ENCODE results near the gene SMIM24. TPM values are rescaled to one million over a fixed set of nuclear protein-coding genes. Genes with fewer than 3 reads are reported as not detected.

The SMIM24 gene
- total and polyA plus RNA-seq, 7 donors, result 0.10 to 0.53 (median 0.49) TPM; not detected in 4

DNA sequence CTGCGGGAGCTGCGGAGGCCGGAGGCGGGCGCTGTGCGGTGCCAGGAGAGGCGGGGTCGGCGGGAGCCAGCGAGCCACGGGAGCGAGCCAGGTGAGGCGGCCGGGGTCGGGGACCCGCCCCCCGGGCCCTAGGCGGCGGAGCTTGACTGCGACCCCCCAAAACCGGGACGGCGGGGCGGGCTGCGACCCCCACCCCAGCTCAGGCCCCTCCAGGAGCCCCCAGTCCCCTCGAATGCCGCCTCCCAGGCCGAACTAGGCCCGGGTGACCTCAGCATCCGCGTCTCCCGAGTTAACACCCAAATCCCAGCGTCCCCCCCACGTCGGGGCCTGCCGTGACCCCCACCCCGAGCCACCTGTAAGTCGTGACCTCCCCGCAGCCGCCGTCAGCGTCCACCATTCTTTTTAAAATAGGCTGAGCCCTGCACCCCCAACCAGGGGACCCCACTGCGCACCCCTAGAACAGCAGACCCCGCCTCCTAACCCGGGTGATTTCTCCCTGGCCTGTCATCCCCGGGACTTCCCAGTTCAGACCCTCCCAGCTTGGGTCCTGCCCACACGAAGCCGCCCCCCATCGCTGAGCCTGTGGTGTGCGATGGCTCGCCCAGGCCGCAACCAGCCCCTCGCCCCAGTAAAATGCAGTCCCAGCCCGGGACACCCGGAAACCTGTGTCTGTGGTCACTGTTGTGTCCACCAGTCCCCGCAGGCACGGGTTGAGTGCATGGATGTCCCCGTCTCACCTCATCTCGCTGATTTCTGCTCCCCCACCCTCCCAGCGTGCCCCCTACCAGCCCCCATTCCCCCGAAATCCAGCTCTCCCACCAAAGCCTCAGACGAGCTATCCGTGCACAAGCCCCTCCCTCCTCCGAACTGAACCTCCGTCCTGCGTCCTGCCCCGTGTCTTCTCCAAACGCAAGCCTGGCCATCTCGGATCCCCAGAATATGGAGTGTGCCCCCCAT is 26.3 kb upstream of the SMIM24 start:
- ATAC-seq, result peak in 1 of 4 donors; percentile 3

DNA sequence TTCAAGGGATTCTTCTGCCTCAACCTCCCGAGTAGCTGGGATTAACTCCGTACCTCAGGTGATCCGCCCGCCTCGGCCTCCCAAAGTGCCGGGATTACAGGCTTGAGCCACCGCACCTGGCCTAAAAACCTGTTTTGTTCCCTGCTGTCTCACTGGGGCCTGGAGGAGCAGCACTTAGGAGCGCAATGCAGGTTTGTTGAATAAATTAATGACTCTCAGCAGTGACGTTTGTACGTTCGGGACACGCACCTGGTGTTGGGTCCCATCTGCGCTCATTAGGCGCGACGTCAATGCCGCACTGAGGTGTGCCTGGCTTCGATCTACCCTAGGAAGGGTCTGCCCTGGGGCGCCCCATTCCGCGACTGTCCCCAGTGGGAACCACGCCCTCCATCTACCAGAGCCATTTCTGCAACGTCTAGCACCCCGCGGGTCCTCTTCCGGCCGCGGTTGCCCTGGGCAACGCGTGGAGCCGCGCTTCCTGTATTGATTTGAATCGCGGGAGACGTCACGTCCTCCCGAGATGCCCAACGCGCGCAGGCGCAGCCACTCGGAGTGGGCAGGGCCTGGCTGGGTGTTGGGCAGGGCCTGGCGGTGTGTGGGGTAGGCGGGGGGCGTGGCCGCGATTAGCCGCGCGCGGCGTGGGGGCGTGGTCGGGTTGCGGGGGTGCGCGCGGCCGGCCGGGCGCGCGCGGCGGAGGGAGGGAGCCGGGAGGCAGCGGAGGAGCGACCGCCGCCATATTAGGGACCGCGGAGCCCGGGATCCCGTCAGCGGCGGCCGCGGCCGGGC is 25.5 kb upstream of the SMIM24 start, which contains the start of gene FZR1:
Gene FZR1 (plus strand): TSS at position 714 of the 786 bp plus-strand sequence. CDS start 16,679 bp downstream, outside the sequence.
- peak within 1 kb of the TSS; percentile 90 for H3K27ac ChIP-seq
- H3K9me3 ChIP-seq, result no peaks in the 10 kb centered on the region
- peaks cover 0 to 12% of the 10 kb centered on the region in 2 donors for H3K36me3 ChIP-seq (ENCODE audit: insufficient read depth in 1 of 2, low read depth in 1 of 2)
- peak; percentile 99 to 100 for DNase-seq
- peak; percentile 98 to 99 (median 98) for ATAC-seq
- intact Hi-C loops (cut with DNase I), result no loop called here
- H3K4me1 ChIP-seq, result peaks cover 17% of the 10 kb centered on the region
- WGBS, 3 donors, result 1% methylated on average over 60 to 79 of the region's 79 CpGs
- no peaks in the 10 kb centered on the region for H3K27me3 ChIP-seq (ENCODE audit: insufficient read depth in 3 of 3, low read length in 2 of 3)
- H3K4me3 ChIP-seq, result peak within 1 kb of the TSS; percentile 95
- TF ChIP-seq, protein P1, sequence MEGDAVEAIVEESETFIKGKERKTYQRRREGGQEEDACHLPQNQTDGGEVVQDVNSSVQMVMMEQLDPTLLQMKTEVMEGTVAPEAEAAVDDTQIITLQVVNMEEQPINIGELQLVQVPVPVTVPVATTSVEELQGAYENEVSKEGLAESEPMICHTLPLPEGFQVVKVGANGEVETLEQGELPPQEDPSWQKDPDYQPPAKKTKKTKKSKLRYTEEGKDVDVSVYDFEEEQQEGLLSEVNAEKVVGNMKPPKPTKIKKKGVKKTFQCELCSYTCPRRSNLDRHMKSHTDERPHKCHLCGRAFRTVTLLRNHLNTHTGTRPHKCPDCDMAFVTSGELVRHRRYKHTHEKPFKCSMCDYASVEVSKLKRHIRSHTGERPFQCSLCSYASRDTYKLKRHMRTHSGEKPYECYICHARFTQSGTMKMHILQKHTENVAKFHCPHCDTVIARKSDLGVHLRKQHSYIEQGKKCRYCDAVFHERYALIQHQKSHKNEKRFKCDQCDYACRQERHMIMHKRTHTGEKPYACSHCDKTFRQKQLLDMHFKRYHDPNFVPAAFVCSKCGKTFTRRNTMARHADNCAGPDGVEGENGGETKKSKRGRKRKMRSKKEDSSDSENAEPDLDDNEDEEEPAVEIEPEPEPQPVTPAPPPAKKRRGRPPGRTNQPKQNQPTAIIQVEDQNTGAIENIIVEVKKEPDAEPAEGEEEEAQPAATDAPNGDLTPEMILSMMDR (IDR thresholded peaks at IDR 0.05), result no peak

More for the DNA sequence above, 26.3 kb upstream of the SMIM24 start:
- Histone ChIP-seq H3K4me1 (peaks cover 13% of the 10 kb centered on the region), H3K27me3 (ENCODE audit: insufficient read depth in 3 of 3, low read length in 2 of 3) (no peaks in the 10 kb centered on the region), H3K36me3 (ENCODE audit: insufficient read depth in 1 of 2, low read depth in 1 of 2) (peaks cover 0 to 17% of the 10 kb centered on the region in 2 donors), H3K27ac (peak overlapping the region; percentile 90), H3K9me3 (no peaks in the 10 kb centered on the region), H3K4me3 (peak overlapping the region; percentile 95)
- intact Hi-C loops (cut with DNase I), result no loop called here
- WGBS, 3 donors, result 1 to 3% (median 2%) methylated on average over 42 to 69 of the region's 69 CpGs
- TF ChIP-seq, protein P1 (IDR thresholded peaks at IDR 0.05), result no peak
- peak in 1 of 2 donors; percentile 71 for DNase-seq

DNA sequence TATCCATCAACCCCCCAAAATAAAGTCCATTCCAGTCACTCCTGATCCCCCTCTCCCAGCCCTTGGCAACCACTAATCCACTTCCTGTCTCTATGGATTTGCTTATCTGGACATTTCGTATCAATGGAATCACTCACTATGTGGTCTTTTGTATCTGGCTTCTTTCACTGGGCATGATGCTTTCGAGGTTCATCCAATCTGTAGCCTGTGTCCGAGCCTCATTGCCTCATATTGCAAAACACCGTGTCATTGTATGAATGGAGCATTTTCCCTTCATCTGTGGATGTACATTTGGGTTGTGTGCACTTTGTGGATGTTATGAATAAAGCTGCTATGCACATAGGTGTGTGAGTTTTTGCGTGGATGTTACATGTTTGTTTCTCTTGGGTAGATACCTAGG is 24.4 kb upstream of the SMIM24 start:
- Histone ChIP-seq H3K4me1 (peaks cover 19% of the 10 kb centered on the region), H3K9me3 (no peaks in the 10 kb centered on the region), H3K36me3 (ENCODE audit: insufficient read depth in 1 of 2, low read depth in 1 of 2) (peaks cover 0 to 5% of the 10 kb centered on the region in 2 donors), H3K27me3 (ENCODE audit: insufficient read depth in 3 of 3, low read length in 2 of 3) (no peaks in the 10 kb centered on the region), H3K27ac (no peak overlapping the region), H3K4me3 (no peak overlapping the region)
- intact Hi-C loops (cut with DNase I), result no loop called here
- DNase-seq (no peak), ATAC-seq (no peak)
- 83 to 88% (median 87%) methylated on average over 5 of the region's 5 CpGs for WGBS, 3 donors
- TF ChIP-seq, protein P1 (IDR thresholded peaks at IDR 0.05), result no peak

DNA sequence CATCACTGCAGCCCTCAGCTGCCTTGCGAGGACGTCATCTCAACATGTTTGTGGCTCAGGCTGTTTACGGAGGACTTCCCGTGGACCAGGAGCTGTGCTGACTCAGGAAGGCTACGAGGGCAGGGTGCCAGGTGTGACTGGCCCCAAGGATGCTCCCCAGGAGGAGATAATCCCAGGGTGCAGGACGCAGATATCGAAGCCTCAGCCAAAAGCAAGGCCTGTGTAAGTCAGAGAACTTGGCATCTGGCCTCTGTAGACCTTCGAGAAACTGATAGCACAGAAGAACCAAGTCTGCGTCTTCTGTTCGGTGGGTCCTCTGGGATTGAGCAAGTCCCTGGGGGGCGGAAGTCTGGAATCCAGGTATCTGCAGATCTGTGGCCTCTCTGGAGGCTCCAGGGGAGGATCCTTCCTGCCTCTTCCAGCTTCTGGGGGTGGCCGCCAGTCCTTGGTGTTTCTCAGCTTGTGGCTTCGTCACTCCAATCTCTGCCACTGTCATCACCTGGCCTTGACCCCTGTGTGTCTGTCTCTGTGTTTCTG is 22.8 kb upstream of the SMIM24 start:
- WGBS, 3 donors, result 81 to 84% (median 82%) methylated on average over 13 of the region's 13 CpGs
- Histone ChIP-seq H3K36me3 (ENCODE audit: insufficient read depth in 1 of 2, low read depth in 1 of 2) (no peaks in the 10 kb centered on the region), H3K9me3 (no peaks in the 10 kb centered on the region), H3K4me1 (peaks cover 27% of the 10 kb centered on the region), H3K27ac (no peak overlapping the region), H3K27me3 (ENCODE audit: insufficient read depth in 3 of 3, low read length in 2 of 3) (no peaks in the 10 kb centered on the region), H3K4me3 (no peak overlapping the region)
- ATAC-seq (no peak), DNase-seq (no peak)
- intact Hi-C loops (cut with DNase I), result no loop called here
- TF ChIP-seq, protein P1 (IDR thresholded peaks at IDR 0.05), result no peak
